Fibroblast of lung (primary cell): ENCODE results near the gene UGGT2.

Experiments used
- CTCF ChIP-seq, 2 donors: IDR thresholded peaks in 1 of 2; conservative IDR thresholded peaks in 1 of 2; 1 replicate in 1 of 2; 2 replicates in 1 of 2; pipeline ENCODE4 v1.5.1; 2011 to 2012; ENCODE audit warnings: low read length in 2 of 2, control low read depth in 1 of 2, inconsistent platforms in 1 of 2, low read depth in 1 of 2, mild to moderate bottlenecking in 1 of 2
- EZH2 ChIP-seq: IDR thresholded peaks from 2 replicates; pipeline ENCODE4 v1.5.1; 2012; ENCODE audit warnings: low read length, control low read depth, mild to moderate bottlenecking; ENCODE audit errors: missing control alignments

GRCh38 chr13:95787356-95788099 is 265.7 kb downstream of the UGGT2 start:
- TF ChIP-seq EZH2 (no peak), CTCF (conservative IDR thresholded peaks at IDR 0.05 in 1 of 2, IDR thresholded peaks at IDR 0.05 in 1 of 2; ENCODE audit: low read depth in 1 of 2, low read length in 2 of 2) (no peak)
